Skin of body (tissue), 2 donors: ENCODE measurements around the gene RAD51AP1. TPM values are rescaled to one million over a fixed set of nuclear protein-coding genes. Genes with fewer than 3 reads are reported as not detected.

Experiments used
- DNase-seq: peaks from one replicate; lab custom pipeline; 2025; lab: John Stamatoyannopoulos, UW
- total RNA-seq: library from RNA; depleted of rRNA; stranded (reverse); fragments of >200 nt; gene quantifications from one replicate; pipeline ENCODE4 v1.2.3, GENCODE V29; 2014

Gene RAD51AP1
- total RNA-seq, 1 donor from 2014 or later = 8.6 TPM

GRCh38 chr12:4588916-4589315 is 50.2 kb downstream of the RAD51AP1 start:
- no peak for DNase-seq

GRCh38 chr12:4589941-4590340 is 51.3 kb downstream of the RAD51AP1 start:
- no peak for DNase-seq

DNA sequence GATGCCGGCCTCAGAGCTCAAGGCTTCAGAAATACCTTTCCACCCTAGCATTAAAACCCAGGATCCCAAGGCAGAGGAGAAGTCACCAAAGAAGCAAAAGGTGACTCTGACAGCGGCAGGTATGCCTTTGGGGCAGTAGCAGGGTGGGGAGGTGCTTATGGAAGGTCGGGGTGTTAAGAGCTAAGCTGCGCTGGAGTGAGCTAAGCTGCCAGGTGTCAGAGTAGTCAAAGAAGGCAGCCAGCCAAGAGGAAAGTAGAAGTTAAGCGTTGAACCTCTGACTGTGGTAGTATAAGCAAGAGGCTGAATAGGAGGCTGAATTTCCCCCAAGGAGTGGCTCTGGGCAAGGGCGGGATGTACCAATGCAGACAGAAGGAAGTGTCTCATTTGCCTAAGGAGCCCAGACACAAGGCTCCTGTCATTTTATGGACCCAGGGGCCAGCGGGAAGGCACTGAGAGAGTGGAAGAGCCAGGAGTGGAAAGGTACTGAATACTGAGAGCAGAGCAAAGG is 52.5 kb downstream of the RAD51AP1 start:
- DNase-seq = no peak

- no peak for DNase-seq
Observed at GRCh38 chr12:4595881-4596280, 57.2 kb downstream of the RAD51AP1 start.

DNA sequence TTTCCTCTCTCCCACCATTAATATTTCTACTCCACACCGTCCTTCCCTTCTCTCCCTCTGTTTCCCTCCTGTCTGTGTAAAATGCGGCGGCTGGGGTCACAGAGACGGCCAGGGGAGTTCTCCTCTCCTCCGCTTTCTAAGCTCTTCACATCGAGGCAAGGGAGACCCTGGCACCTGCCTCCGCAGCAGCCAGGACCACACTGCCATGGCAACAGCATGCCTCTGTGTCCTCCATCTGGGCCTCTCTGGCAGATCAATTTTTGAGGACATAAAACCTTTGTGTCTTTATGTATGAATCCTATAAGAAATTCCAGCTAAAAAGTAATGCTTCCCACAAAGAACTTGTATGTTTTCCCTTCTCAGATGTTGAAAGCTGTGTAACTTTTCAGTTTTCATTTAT is 64.7 kb downstream of the RAD51AP1 start:
- no peak for DNase-seq

DNA sequence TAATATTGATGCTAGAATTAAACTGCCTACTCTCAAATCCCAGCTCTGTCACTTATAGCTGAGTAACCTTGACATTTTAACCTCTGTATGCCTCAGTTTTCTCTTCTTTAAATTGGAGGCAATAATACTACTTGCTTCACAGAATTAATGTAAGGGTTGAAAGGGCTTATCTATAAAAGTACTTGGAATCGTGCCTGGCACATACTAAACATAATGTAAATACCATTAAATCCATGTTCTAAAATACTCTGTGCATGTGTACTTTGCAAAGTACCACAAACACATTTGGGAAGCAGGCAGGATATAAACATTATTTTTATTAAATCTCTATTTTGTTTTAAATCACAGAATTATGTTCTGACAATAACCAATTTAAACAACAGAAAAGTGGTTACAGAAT is 65.3 kb downstream of the RAD51AP1 start:
- no peak for DNase-seq

- peak; percentile 22 for DNase-seq
Observed at GRCh38 chr12:4604684-4605193, 66.0 kb downstream of the RAD51AP1 start.

- no peak for DNase-seq
Observed at GRCh38 chr12:4607056-4607455, 68.4 kb downstream of the RAD51AP1 start.

DNA sequence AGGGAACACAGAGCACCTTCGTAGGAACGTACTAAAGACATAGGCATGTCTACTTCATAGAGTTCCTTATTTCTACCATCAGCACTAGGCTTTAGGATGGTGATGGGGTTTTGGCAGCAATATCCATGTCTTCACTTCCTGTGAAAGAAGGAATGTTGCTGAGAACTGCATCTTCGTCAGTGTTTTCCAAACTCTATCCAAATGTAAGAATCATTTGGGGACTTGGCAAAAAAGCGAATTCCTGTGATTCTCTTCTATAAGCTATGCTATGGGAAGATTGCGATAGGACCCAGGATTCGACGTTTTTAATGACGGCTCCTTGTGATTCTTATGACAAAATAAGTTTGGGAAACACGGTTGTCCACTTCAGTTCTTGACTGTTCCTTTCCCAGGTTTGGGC is 70.4 kb downstream of the RAD51AP1 start:
- DNase-seq = no peak

Other genes starting within 250 kb of the RAD51AP1 start
- 2.2 TPM for gene TIGAR, start 217.7 kb upstream of the RAD51AP1 start, total RNA-seq
- gene FGF23, start 159.2 kb upstream of the RAD51AP1 start, total RNA-seq = not detected
- gene FGF6, start 93.1 kb upstream of the RAD51AP1 start, total RNA-seq = 4.0 TPM
- gene DYRK4, start 23.3 kb downstream of the RAD51AP1 start, total RNA-seq = 26.3 TPM
- gene AKAP3, start 110.2 kb downstream of the RAD51AP1 start, total RNA-seq = 0.49 TPM
- gene NDUFA9, start 110.2 kb downstream of the RAD51AP1 start, total RNA-seq = 40.7 TPM
- 2.7 TPM for gene GALNT8, start 181.5 kb downstream of the RAD51AP1 start, total RNA-seq